Fibroblast of peridontal ligament (primary cell): ENCODE results near the gene RANBP6.
"Not testable (repeated sequence)": the region's sequence is repeated elsewhere in the genome, so short reads cannot be mapped to it uniquely, and the experiment has no call there.

Experiments
- DNase-seq: peaks from one replicate; pipeline ENCODE4 v3.0.0-alpha.2; 2010; ENCODE audit errors: extremely low read depth

Gene RANBP6

DNA sequence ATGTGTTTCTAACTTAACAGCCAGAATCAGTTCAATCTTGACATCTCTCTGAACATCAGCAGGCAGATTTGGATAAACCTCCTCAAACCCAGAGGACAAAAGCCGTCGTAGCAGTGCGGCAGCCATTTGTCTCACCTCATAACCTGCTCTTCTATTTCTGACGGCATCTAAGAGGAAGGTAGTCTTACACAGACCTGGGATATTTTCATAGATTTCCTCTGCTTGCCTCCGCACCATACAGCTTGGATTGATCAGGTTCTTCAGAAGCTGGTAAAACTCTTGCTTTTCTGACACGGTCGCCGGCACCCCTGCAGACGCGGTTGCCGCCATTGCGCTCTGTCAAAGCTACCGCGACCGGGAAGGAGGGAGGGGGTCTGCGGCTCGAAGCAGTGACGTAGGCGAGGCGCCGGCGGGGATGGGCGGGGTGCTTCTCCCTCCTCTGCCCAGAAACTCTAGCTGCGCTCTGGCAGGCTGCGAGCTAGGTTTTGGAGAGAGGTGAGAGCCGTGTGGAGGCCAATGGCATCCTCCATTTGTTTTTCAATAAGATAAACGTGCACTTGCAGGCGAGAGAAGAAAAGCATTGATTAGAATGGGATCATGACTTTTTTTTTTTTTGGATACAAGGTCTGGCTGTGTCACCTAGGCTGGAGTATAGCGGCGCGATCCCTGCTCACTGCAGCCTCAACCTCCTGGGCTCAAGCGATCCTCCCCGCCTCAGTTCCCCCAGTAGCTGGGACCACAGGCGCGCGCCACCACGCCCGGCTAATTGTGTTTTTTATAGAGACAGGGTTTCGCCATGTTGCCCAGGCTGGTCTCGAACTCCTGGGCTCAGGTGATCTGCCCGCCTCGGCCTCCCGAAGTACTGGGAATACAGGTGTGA lies at the start of gene RANBP6:
Gene RANBP6 (minus strand): TSS at position 347 of the 880 bp plus-strand sequence. CDS start 17 bp downstream, at position 330.
- peak; percentile 78 for DNase-seq

DNA sequence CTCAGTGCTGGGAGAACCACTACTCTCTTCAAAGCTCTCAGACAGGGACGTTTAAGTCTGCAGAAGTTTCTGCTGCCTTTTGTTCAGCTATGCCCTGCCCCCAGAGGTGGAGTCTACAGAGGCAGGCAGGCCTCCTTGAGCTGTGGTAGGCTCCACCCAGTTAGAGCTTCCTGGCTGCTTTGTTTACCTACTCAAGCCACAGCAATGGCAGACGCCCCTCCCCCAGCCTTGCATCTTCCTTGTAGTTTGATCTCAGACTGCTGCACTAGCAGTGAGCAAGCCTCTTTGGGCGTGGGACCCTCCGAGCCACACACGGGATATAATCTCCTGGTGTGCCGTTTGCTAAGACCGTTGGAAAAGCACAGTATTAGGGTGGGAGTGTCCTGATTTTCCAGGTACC lies 47.7 kb upstream of the RANBP6 start:
- not testable (repeated sequence) for DNase-seq

DNA sequence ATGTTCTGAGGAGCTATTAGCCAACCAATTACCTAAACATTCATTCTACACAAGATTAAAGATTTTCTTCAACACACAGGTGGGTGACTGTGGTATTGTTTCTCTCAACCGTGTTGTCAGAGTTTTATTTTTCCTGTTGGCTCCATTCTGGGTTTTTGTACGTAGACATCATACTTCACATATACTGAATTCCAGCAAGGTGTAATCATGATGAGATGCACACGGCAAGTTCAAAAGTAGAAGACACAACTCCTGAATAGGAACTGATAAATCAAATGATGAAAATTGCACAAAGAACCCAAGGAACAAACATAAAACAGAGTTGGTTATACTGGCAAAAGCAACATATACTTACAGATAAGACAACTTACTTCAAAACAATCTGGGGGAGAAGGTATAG lies 40.2 kb upstream of the RANBP6 start:
- no peak for DNase-seq

DNA sequence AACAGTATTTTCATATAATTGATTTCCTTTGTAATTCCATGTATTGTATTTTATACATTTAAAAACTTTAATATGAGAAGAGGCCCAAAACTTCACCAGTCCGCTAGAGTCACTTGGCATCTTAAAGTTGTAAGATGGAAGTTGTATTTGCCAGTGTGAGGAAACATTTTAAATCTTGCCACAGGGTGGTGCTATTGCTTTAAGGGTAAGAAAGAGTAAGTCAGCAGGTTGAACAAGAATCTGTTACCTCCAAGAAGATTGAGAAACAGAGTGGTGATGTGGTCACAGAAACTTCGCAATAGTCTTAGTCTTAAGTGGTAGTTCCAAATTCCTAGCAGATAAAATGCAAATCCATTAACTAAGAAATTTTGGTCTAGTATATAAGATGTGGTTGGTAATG lies 39.8 kb upstream of the RANBP6 start:
- peak; percentile 97 for DNase-seq

DNA sequence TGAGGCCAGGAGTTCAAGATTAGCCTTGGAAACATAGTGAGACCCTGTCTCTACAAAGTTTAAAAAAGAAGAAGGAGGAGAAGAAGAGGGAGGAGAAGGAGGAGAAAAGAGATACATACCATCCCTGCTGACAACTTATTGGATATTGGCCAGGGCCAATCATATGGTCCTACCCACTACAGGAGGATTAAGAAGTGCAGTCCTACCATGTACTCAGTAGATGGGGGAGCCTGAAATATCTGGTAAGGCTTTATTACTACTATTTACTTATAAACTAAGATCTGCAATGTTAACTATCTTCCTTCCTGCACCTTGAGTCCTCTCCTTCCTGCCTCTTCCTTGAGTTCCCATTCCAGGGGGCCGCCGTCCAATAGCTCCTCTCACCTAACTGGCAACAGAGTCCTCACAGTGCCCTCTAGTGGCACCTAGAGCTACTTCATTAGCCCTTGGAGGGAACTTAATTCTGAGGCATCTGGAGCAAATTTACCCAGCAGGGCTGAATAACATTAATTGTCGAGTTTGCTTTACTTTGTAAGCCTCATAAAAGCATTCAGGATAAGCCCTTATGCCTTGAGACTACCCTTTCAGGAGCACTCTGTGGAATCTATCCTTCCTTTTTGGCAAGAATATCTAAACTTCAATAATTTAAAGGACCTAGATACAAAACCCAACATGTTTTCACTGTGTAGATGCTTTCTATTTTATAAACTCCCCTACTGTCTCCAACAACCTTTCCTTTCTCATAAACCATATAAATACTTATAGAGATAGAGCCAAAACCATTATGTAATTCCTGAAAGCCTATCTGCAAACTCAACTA lies 39.1 kb upstream of the RANBP6 start:
- DNase-seq = peak; percentile 78

DNA sequence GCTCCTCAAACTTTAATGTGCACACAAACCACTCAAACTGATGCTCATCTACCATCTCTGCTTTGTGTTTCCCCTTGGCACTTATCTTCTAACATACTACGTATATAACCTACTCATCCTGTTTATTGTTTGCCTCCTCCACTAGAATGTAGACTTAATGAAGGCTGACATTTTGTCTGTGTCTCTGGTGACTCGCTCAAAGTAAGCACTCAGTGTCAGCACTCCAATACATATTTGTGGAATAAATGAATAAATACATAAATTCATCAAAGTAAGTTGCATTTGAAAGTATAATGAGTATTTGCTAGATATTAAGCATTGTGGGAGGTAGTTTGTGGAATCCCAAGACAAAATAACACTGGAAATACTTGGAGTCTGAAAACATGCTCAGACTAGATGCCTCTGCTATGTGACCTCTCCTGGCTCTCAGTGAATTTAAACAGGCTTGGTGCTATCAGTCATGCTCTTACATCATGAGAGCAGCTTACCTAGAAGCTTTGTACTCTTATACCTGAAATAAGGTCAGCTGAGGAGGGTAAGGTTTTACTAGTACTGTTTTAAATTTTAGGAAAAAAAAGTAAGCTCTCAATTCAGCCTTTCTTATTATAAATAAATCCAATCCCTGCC lies 37.0 kb upstream of the RANBP6 start:
- DNase-seq = no peak

DNA sequence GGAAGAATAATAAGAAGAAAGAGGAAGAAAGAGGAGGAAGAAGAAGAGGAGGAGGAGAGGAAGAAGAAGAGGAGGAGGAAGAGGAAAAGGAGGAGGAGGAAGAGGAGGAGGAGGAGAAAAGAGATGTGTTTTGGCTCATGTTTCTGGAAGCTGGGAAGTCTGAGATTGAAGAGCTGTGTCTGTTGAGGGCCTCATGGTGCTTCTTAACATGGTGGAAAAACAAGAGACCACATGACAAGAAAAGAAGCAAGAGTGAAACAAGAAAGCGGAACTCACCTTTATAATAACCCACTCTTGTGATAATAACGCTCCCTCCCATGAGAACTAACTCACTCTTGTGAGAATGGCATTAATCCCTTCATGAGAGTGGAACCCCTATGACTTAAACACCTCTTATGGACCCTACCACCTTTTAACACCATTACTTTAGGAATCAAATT lies 36.1 kb upstream of the RANBP6 start:
- DNase-seq = no peak

DNA sequence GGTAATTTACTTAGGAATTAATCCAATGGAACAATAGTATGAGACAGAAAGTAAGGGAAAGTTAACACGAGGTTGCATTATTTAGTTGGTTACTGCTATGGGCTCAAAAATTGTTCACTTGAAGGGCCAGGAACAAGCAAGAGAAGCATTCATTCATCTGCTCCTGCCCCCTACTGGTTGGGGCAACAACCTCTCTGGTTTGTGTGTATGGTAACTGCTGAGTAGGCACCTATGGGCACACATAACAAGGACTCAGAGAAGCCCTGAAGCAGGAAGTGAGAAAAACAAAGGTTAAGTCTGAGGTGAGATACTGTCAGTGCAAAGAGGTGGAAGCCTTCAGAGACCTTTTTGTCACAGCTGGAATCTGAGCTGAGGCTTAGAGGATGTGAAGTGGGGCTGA lies 34.4 kb upstream of the RANBP6 start:
- no peak for DNase-seq

DNA sequence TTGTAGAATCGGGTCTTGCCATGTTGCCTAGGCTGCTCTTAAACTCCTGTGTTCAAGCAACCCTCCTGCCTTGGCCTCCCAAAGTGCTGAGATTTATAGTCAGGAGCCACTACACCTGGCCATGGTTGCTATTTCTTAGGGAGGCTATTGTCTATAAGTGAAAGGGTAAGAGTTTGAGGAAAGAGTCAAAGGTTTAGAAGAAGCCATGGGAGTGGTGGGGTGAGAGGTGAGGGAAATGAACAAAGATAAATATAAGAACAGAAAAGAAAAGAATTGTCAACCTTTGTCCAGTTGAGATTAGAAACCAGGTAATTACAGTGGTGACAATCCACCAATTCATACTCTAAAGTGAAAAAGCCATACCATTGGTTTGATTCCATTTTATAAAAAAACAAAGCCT lies 32.6 kb upstream of the RANBP6 start:
- DNase-seq = no peak

DNA sequence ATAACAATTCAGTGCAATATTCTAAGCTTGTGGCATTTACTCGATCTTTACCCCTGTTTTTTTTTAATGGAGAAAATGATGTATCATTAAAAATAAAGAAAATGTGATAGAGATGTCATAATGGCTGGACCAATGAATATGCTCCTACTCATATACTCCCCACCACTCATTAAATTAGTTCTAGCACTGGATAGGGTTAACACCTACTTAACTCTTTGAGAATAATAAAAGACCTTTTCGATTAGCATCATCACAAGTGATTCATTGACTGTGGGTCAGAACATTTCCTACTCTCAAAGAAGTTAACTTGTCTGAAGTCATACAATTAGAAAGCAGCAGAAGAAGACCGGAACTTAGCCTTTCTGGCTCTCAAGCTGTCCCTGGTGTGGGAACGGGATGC lies 31.6 kb upstream of the RANBP6 start:
- no peak for DNase-seq

DNA sequence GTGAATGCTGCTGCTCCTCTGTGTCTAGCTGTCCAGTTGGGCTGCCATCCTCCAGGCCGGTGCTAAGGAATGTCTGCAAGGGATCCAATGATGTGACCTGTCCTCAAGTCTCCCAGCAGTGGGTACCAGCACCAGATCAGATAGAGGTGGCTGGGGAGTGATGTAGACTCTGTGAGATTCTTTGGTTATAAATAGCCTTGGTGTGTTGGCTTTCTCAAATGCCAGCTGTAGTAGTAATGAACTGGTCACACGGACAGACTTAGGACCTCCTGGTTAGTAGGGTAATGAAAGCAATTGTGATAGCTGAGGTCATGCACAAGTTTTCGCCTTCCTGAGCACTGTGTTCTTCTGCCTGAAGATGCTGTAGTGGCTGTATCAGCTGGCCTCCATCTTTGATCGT lies 29.9 kb upstream of the RANBP6 start:
- DNase-seq = no peak

DNA sequence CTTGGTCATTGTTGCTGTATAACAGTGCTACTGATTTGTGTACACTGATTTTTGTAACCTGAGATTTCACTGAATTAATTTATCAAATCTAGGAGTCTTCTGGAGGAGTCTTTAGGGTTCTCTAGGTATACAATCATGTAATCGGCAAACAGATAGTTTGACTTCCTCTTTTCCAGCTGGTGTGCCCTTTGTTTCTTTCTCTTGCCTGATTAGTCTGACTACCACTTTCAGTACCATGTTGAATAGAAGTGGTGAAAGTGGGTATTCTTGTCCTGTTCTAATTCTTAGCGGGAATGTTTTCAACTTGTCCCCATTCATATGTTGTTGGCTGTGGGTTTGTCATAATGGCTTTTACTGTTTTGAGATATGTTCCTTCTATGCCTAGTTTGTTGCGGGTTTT lies 24.7 kb upstream of the RANBP6 start:
- DNase-seq = no peak

DNA sequence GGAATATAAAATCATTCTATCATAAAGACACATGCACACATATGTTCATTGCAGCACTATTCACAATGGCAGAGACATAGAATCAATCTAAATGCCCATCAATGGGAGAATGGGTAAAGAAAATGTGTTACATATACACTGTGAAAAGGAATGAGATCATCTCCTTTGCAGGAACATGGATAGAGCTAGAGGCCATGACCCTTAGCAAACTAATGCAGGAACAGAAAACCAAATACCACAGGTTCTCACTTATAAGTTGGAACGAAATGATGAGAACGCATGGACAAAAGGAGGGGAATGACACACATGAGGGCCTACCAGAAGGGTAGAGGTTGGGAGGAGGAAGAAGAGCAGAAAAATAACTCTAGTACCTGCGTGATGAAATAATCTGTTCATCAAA lies 21.0 kb upstream of the RANBP6 start:
- DNase-seq = no peak

DNA sequence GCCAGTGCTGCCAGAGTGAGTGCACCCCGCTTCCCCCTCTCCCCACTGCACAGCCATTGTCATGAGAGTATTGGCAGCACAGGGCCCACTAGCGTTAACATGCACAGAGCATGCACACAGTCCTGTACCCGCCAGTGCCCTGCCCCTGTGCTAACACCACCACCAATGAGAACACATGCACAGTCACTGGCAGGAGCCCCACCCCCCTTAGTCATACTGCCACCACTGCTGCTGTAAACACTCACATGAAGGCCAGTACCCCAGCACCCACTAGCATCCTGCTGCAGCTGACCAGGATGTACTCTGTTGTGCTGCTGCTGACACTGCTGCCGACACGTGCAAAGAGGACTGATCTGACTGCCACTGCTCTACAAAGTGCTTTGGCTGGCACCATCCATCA lies 19.5 kb upstream of the RANBP6 start:
- no peak for DNase-seq

DNA sequence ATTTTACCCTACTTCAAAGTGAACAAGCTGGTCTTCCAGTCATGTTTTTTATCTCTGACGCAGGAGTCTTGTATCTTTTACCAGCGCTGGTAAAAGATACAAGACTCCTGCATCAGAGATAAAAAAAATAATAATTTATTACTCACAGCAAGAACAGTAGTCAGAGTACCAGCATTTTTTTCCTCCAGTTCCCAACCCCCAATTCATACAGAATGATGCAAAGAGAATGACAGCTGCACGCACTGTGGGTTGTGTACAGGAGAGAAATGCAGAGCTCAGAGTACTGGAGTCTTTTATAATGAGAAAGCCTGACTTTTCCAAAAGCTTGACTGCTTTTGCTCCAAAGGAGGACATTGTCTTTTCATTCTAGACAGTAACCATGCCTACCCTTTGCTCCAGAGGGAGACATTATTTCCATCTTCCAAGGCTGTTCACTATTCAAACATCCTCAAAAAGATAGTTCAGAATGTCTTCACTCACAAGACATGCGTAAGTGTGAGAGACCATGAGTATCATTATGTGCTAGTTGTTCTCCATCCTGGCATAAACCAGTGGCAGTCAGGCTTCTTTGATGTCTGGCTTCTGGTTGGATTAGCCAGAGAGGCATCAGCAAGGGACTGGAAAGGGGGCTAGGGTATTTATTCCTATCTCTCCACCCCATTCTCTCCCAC lies 14.3 kb upstream of the RANBP6 start:
- no peak for DNase-seq

DNA sequence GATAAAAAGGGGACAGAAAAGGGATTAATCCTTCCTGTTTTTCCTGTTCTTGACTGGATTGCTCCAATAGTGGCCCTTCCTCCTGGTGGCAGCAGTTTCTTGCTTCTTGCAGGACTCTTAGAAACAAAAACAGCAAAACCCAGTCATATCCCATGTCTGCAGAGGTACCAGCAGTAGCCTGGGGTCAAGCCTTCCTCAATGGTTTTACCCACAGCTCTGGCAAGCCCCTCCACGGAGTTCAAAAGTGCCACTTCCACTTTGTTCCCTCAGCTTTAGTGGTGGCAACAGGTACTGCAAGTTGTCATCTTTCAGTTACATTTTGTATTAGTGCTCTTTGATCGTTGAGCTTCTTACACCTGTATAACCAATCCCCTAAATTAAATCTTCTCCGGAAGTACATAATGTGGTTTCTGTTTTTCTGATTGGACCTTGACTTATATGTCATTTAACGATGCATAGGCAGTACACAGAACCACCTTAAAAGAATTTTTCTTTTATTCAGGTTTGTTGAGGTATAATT lies 8.7 kb upstream of the RANBP6 start:
- no peak for DNase-seq

DNA sequence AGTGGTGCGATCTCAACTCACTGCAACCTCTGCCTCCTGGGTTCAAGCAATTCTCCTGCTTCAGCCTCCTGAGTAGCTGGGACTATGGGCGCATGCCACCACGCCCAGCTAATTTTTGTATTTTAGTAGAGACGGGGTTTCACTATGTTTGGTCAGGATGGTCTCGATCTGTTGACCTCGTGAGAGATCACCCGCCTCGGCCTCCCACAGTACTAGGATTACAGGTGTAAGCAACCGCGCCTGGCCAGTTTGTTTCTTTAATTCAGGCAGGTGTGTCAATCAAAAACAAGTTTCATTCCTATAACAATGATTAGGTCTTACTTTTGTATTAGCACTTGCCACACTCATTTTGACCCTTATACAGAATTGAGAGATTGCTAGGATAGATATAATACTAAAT lies 1.6 kb upstream of the RANBP6 start:
- not testable (repeated sequence) for DNase-seq

DNA sequence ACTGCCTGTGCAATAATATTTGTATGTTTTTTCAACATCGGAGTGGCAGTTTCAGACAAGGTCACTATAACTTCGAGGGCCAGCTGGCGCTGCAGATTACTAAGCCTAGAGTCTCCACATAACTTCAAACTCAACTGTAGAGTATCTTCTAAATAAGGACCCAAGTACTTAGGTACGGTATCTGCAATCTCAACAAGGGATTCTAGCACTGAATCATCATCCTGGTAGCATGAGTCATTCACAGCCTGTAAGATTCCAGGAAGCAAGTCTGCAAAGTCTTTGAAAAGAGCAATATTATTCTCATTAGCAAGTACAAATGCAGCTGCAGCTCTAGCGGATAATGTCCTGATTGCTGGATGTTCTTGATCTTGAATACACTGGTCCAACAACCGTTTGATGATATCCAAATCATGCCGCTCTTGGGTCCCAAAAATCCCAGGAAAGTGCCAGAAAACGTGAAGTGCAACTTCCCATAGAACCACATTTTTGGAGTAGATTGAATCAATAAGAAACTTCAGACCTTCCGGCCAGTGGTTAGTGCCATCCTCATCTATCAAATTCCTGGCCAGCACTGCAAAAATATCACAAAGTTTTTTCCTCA lies 654 bp downstream of the RANBP6 start:
- peak; percentile 33 for DNase-seq

DNA sequence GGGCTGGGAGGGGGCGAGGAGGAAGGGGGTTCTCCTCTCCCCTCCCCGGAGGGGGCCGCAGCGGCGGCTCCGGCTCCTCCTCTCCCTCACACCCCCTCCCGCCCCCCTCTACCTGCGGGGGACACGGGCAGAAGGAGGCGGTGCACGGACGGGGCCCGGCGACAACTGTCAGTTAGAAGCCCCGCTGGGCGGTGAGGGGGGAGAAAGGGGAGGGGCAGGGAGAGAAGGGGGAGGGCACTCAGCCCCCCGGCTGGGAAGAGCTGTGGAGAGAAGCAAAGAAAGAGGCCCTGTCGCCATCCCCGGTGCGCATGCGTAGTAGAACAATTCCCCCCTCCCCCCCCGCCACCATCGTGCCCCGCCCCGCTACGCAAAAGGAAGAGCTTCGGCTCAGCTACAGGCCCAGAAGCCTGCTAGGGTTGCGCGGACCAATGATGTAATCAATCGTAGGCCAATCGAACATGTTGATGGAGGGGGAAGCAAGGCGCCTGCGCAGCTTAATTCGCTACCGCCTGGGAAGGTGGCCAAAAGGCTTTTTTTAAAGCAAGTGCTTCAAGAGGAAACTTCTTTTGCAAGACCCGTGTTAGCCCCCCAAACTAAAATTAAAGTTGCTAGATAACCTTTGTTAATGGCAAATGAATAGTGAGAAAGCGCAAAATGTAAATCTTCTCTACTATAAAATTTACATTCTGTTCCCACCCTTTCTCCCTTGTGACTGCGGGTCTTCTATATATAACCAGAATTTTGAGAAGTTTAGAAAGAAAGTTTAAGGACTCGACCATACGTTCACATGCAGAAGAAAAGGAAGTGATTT lies 7.0 kb downstream of the RANBP6 start:
- peak; percentile 99 for DNase-seq

DNA sequence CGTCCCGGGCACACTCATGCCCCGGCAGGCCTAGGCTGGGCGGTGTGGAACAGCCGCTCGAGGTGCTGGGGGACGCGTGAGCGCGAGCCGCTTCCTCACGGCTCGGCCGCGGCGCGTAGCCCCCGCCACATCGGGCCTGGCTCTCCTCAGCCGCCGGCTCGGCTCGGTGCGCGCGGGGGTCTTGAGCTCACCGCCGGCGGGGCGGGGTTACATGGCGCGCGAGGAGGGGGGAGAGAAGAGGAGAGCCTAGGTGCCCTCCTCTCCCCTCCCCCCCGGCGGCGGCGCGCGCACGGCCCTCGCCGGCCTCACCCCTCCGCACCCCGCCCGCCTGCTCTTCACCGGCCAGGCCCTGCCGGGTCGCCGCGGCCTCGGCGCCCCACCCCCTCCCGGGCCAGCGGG lies 7.7 kb downstream of the RANBP6 start:
- DNase-seq = peak; percentile 25
